BJ (cell line): ENCODE results near the gene ERICH4. TPM values are rescaled to one million over a fixed set of nuclear protein-coding genes. Genes with fewer than 3 reads are reported as not detected.
"Not testable (repeated sequence)": the region's sequence is repeated elsewhere in the genome, so short reads cannot be mapped to it uniquely, and the experiment has no call there.

Source experiments
- CTCF ChIA-PET: fragments of 350-600 bp; formaldehyde crosslinking; extraction: SDS; loops from one replicate; lab custom pipeline; 2021; ENCODE audit warnings: antibody characterized with exemption, inconsistent platforms; lab: Yijun Ruan, JAX
- POLR2A ChIA-PET: fragments of 300-600 bp; sonication (Branson Sonifier 250); formaldehyde crosslinking; extraction: SDS; loops from one replicate; lab custom pipeline; 2021; ENCODE audit warnings: antibody characterized with exemption; lab: Charles Lee
- DNase-seq: peaks from one replicate; pipeline ENCODE4 v3.0.0-alpha.2; 2011; ENCODE audit warnings: low read depth
- H3K27me3 ChIP-seq: 2 replicates; pipeline ENCODE4 v1.6.0; 2011; ENCODE audit warnings: low read length; ENCODE audit not compliant: control insufficient read depth, insufficient read depth
- H3K36me3 ChIP-seq: 2 replicates; pipeline ENCODE4 v1.5.1; 2011; ENCODE audit warnings: low read length; ENCODE audit not compliant: control insufficient read depth, insufficient read depth
- H3K4me3 ChIP-seq: 2 replicates; pipeline ENCODE4 v1.5.1; 2011; ENCODE audit warnings: low read depth, mild to moderate bottlenecking, control low read depth, low read length
- CTCF ChIP-seq: IDR thresholded peaks from 2 replicates; pipeline ENCODE4 v1.5.1; 2011; ENCODE audit warnings: low read depth, mild to moderate bottlenecking, control low read depth, inconsistent platforms, low read length, moderate library complexity; ENCODE audit not compliant: insufficient read depth
- polyA plus RNA-seq: library from polyadenylated mRNA; depleted of rRNA; stranded (reverse); fragments of >200 nt; gene quantifications from 2 replicates; pipeline ENCODE4 v1.2.3, GENCODE V29; 2011

ERICH4 gene
- polyA plus RNA-seq, 1 experiment: not detected

GRCh38 chr19:41478171-41478570 lies 35.2 kb downstream of the ERICH4 start:
- no peak for TF ChIP-seq CTCF
- Histone ChIP-seq H3K27me3 (no peaks in the 10 kb centered on the region), H3K4me3 (no peak overlapping the region), H3K36me3 (no peaks in the 10 kb centered on the region)
- ChIA-PET POLR2A (no interaction called here), CTCF (interaction anchor here (1.0 kb wide), 1 partner anchor 29 kb away, joined by 3 read pairs; no protein-coding TSS in a partner anchor)
- DNase-seq: no peak

GRCh38 chr19:41478875-41479756 lies 36.2 kb downstream of the ERICH4 start:
- no peak for TF ChIP-seq CTCF
- Histone ChIP-seq H3K36me3 (no peaks in the 10 kb centered on the region), H3K27me3 (no peaks in the 10 kb centered on the region; the same call in 1 of the 2 replicates), H3K4me3 (no peak overlapping the region)
- DNase-seq: no peak
- ChIA-PET CTCF (interaction anchor here (1.0 kb wide), 1 partner anchor 30 kb away, joined by 3 read pairs; no protein-coding TSS in a partner anchor), POLR2A (no interaction called here)

- TF ChIP-seq CTCF: no peak
- no peak for DNase-seq
- H3K36me3 ChIP-seq: no peaks in the 10 kb centered on the region
- no peak overlapping the region for H3K4me3 ChIP-seq
- CTCF ChIA-PET: no interaction called here
- no peaks in the 10 kb centered on the region; the same call in 1 of the 2 replicates for H3K27me3 ChIP-seq
- POLR2A ChIA-PET: no interaction called here
These were observed 36.8 kb downstream of the ERICH4 start for GRCh38 chr19:41479757-41480191.

DNA sequence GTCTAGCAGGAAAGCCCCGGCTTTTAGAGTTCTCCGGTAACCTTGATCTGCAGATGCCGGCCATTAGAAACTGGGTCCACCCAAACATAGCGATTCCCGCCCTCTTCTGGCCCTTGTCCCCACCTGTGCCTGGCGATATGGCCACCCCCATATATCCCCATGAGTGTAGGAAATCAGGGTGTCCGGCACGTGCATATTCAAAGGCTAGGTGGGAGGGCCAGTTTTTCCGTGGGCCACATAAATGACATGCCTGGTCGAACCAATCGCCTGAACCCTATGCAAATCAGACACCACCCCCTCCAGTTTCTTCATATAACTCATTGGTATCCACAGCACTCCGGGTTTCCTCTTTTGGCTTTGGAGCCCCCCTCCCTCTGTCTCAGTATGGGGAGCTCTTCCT lies 37.4 kb downstream of the ERICH4 start:
- no peaks in the 10 kb centered on the region for H3K36me3 ChIP-seq
- no peaks in the 10 kb centered on the region; the same call in 1 of the 2 replicates for H3K27me3 ChIP-seq
- DNase-seq: no peak
- no peak for TF ChIP-seq CTCF
- H3K4me3 ChIP-seq: no peak overlapping the region
- ChIA-PET CTCF (no interaction called here), POLR2A (no interaction called here)

DNA sequence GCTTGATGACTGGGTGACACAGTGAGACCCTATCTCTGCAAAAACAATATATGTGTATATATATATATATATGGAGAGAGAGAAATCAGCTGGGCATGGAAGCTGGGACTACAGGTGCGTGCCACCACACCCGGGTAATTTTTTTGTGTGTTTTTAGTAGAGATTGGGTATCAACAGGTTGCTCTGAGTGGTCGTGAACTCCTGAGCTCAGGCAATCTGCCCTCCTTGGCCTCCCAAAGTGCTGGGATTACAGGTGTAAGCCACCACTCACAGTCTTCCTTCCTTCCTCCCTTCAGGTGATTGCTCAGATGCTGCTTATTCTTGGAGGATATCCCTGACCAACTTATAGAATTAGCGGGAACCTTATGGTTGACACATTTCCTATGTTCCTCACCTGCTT lies 41.9 kb downstream of the ERICH4 start:
- POLR2A ChIA-PET: no interaction called here
- Histone ChIP-seq H3K36me3 (no peaks in the 10 kb centered on the region), H3K4me3 (no peak overlapping the region), H3K27me3 (no peaks in the 10 kb centered on the region; the same call in 1 of the 2 replicates)
- CTCF ChIA-PET: interaction anchor here (1.3 kb wide), 1 partner anchor 11 kb away, joined by 4 read pairs; no protein-coding TSS in a partner anchor
- TF ChIP-seq CTCF: no peak
- DNase-seq: no peak

GRCh38 chr19:41486953-41487352 lies 44.0 kb downstream of the ERICH4 start:
- POLR2A ChIA-PET: not testable (repeated sequence)

More at GRCh38 chr19:41486953-41487352, 44.0 kb downstream of the ERICH4 start:
- not testable (repeated sequence) for H3K4me3 ChIP-seq, H3K36me3 ChIP-seq, H3K27me3 ChIP-seq, DNase-seq
- CTCF ChIA-PET: interaction anchor here (1.2 kb wide), 1 partner anchor 38 kb away, joined by 3 read pairs; no protein-coding TSS in a partner anchor
